Adrenal gland (tissue), 5 donors: ENCODE data around the gene CFAP299.

Experiments used
- POLR2A ChIP-seq, 2 donors: fragments of 450-650 bp; IDR thresholded peaks; one replicate each; pipeline ENCODE4 v1.6.1; 2017; ENCODE audit warnings: antibody characterized with exemption in 2 of 2, mild to moderate bottlenecking in 2 of 2, moderate library complexity in 1 of 2
- TF ChIP-seq, protein P1 (sequence below), 6 experiments: fragments of 450-650 bp in 4 of 6; fragments of 200-600 bp in 2 of 6; sonication (generic) in 1 of 6; IDR thresholded peaks; 1 replicate in 5 of 6; 2 replicates in 1 of 6; pipeline versions ENCODE4 v1.5.1 to v1.8.0; 2016 to 2021; ENCODE audit warnings: antibody characterized with exemption in 6 of 6, mild to moderate bottlenecking in 2 of 6, moderate library complexity in 1 of 6
- donor health status: DM: no; HTN: no; CAD: no.

- TF ChIP-seq, protein P1, sequence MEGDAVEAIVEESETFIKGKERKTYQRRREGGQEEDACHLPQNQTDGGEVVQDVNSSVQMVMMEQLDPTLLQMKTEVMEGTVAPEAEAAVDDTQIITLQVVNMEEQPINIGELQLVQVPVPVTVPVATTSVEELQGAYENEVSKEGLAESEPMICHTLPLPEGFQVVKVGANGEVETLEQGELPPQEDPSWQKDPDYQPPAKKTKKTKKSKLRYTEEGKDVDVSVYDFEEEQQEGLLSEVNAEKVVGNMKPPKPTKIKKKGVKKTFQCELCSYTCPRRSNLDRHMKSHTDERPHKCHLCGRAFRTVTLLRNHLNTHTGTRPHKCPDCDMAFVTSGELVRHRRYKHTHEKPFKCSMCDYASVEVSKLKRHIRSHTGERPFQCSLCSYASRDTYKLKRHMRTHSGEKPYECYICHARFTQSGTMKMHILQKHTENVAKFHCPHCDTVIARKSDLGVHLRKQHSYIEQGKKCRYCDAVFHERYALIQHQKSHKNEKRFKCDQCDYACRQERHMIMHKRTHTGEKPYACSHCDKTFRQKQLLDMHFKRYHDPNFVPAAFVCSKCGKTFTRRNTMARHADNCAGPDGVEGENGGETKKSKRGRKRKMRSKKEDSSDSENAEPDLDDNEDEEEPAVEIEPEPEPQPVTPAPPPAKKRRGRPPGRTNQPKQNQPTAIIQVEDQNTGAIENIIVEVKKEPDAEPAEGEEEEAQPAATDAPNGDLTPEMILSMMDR (IDR thresholded peaks at IDR 0.05), result no peak
- TF ChIP-seq POLR2A (IDR thresholded peaks at IDR 0.05), result no peak
Observed at GRCh38 chr4:80307183-80307735, 28.3 kb upstream of the CFAP299 start.
